GM12878 (cell line): ENCODE measurements around the gene C16orf82.

Experiments used
- HDAC6 ChIP-seq: fragments of 200-600 bp; sonication (generic); IDR thresholded peaks from one replicate; pipeline ENCODE4 v1.8.0; 2017; ENCODE audit warnings: antibody characterized with exemption; ENCODE audit not compliant: unreplicated experiment
- MXI1 ChIP-seq: fragments of 150-350 bp; IDR thresholded peaks from 2 replicates; pipeline ENCODE4 v1.6.1; 2011; ENCODE audit warnings: low read depth, mild to moderate bottlenecking, inconsistent platforms, low read length, improper control_type of control experiment
- POLR2A ChIP-seq: IDR thresholded peaks from 2 replicates; pipeline ENCODE4 v1.6.1; 2011; ENCODE audit warnings: low read depth, mild to moderate bottlenecking, low read length
- TF ChIP-seq, protein P1 (sequence below): IDR thresholded peaks from 2 replicates; pipeline ENCODE4 v1.6.1; 2011; ENCODE audit warnings: mild to moderate bottlenecking, low read depth, low read length, moderate library complexity; ENCODE audit not compliant: insufficient replicate concordance

DNA sequence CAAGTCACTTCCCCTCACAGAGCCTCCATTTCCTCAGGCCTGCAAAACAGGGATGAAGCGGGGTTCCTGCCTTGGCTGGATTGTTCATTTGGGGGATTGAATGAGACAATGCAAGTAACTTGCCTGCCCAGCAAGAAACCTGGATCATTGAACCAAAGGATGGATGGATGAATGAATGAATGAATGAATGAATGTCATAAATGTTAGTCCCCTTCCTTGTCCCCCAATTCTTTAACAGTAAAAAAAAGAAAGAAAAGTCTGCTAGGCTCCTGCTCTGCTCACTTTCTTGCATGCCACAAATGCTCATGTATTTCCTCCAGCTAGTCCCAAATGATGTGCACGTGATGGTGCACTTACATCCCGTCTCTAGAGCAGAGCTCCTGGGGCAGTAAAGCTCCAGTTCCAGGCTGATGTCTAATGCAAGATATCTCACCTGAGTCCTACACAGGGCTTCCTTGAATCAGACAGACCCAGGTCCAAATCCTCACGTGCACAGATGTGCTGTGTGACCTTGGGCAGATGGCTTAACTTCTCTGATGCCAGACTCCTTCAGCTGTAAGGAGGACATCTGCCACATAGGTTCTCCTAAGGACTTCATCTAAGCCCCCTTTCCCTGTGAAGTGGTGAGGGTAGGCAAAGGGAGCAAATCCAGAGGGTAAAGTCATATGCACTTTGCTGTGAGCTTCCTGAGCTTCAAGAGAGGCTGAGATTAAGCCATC lies 45.5 kb downstream of the C16orf82 start:
- TF ChIP-seq MXI1 (no peak), POLR2A (no peak), HDAC6 (no peak)
- TF ChIP-seq, protein P1, sequence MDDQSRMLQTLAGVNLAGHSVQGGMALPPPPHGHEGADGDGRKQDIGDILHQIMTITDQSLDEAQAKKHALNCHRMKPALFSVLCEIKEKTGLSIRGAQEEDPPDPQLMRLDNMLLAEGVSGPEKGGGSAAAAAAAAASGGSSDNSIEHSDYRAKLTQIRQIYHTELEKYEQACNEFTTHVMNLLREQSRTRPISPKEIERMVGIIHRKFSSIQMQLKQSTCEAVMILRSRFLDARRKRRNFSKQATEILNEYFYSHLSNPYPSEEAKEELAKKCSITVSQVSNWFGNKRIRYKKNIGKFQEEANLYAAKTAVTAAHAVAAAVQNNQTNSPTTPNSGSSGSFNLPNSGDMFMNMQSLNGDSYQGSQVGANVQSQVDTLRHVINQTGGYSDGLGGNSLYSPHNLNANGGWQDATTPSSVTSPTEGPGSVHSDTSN: no peak
